ENCODE results near the gene CGRRF1. TPM values are rescaled to one million over a fixed set of nuclear protein-coding genes. Genes with fewer than 3 reads are reported as not detected.

CGRRF1 gene
- total RNA-seq, 1 donor from 2014 or later: 16.6 TPM

- H2AFZ ChIP-seq (ENCODE audit: low read depth, low read length): no peak overlapping the region
- H3K27me3 ChIP-seq (ENCODE audit: insufficient read depth, low read length): no peaks in the 10 kb centered on the region
- Mint-ChIP-seq H3K4me1 (ENCODE audit: low read depth, unreplicated experiment) (peaks cover 10% of the 10 kb centered on the region), H3K27me3 (ENCODE audit: low read depth, unreplicated experiment) (no peaks in the 10 kb centered on the region), H3K4me3 (ENCODE audit: unreplicated experiment) (no peak overlapping the region), H3K27ac (ENCODE audit: unreplicated experiment) (no peak overlapping the region), H3K36me3 (ENCODE audit: low read depth, unreplicated experiment) (peaks cover 21% of the 10 kb centered on the region), H3K9me3 (ENCODE audit: unreplicated experiment) (peaks cover 8% of the 10 kb centered on the region)
- H3K9me3 ChIP-seq (ENCODE audit: insufficient read depth, low read depth, low read length): no peaks in the 10 kb centered on the region
- no peaks in the 10 kb centered on the region for H3K4me1 ChIP-seq (ENCODE audit: insufficient read depth, low read length)
- H4K20me1 ChIP-seq (ENCODE audit: insufficient read depth, low read length): peaks cover 32% of the 10 kb centered on the region
- DNase-seq (ENCODE audit: low read depth): no peak
- H3K27ac ChIP-seq (ENCODE audit: low read depth, low read length): no peak overlapping the region
- H3K4me2 ChIP-seq (ENCODE audit: low read length): no peak overlapping the region
- H3K9ac ChIP-seq (ENCODE audit: low read length): no peak overlapping the region
- no peak overlapping the region for H3K4me3 ChIP-seq (ENCODE audit: insufficient read depth, low read depth, low read length)
- H3K36me3 ChIP-seq (ENCODE audit: insufficient read depth, low read length): peaks cover 2% of the 10 kb centered on the region
- H3K79me2 ChIP-seq (ENCODE audit: insufficient read depth, low read length): peaks cover 74% of the 10 kb centered on the region
- TF ChIP-seq CTCF (IDR thresholded peaks at IDR 0.05; ENCODE audit: insufficient read depth, low read depth, low read length) (no peak), EZH2 (IDR thresholded peaks at IDR 0.05; ENCODE audit: insufficient read depth, low read length) (no peak)
- FAIRE-seq: no peak
These were observed 7.0 kb downstream of the CGRRF1 start for GRCh38 chr14:54516709-54517108.

- Mint-ChIP-seq H3K27ac (ENCODE audit: unreplicated experiment) (no peak overlapping the region), H3K9me3 (ENCODE audit: unreplicated experiment) (no peaks in the 10 kb centered on the region)
These were observed 14.7 kb downstream of the CGRRF1 start for GRCh38 chr14:54524410-54524809.

More at GRCh38 chr14:54524410-54524809, 14.7 kb downstream of the CGRRF1 start:
- no peaks in the 10 kb centered on the region for H3K4me1 Mint-ChIP-seq (ENCODE audit: low read depth, unreplicated experiment)
- H3K4me3 Mint-ChIP-seq (ENCODE audit: unreplicated experiment): no peak overlapping the region
- no peaks in the 10 kb centered on the region for H3K4me1 ChIP-seq (ENCODE audit: insufficient read depth, low read length)
- peaks cover 11% of the 10 kb centered on the region for H3K36me3 ChIP-seq (ENCODE audit: insufficient read depth, low read length)
- peaks cover 6% of the 10 kb centered on the region for H3K36me3 Mint-ChIP-seq (ENCODE audit: low read depth, unreplicated experiment)
- H3K27me3 ChIP-seq (ENCODE audit: insufficient read depth, low read length): no peaks in the 10 kb centered on the region
- no peaks in the 10 kb centered on the region for H3K27me3 Mint-ChIP-seq (ENCODE audit: low read depth, unreplicated experiment)
- TF ChIP-seq CTCF (IDR thresholded peaks at IDR 0.05; ENCODE audit: insufficient read depth, low read depth, low read length) (no peak), EZH2 (IDR thresholded peaks at IDR 0.05; ENCODE audit: insufficient read depth, low read length) (no peak)
- DNase-seq (ENCODE audit: low read depth) (no peak), FAIRE-seq (no peak)
- no peak overlapping the region for H3K4me2 ChIP-seq (ENCODE audit: low read length)
- no peak overlapping the region for H3K27ac ChIP-seq (ENCODE audit: low read depth, low read length)
- peaks cover 22% of the 10 kb centered on the region for H3K79me2 ChIP-seq (ENCODE audit: insufficient read depth, low read length)
- H3K9me3 ChIP-seq (ENCODE audit: insufficient read depth, low read depth, low read length): no peaks in the 10 kb centered on the region
- H3K9ac ChIP-seq (ENCODE audit: low read length): no peak overlapping the region
- peaks cover 6% of the 10 kb centered on the region for H4K20me1 ChIP-seq (ENCODE audit: insufficient read depth, low read length)
- H3K4me3 ChIP-seq (ENCODE audit: insufficient read depth, low read depth, low read length): no peak overlapping the region
- no peak overlapping the region for H2AFZ ChIP-seq (ENCODE audit: low read depth, low read length)

All from astrocyte (in vitro differentiated cells and primary cell).